ENCODE results near the gene CCNB3.

The CCNB3 gene

DNA sequence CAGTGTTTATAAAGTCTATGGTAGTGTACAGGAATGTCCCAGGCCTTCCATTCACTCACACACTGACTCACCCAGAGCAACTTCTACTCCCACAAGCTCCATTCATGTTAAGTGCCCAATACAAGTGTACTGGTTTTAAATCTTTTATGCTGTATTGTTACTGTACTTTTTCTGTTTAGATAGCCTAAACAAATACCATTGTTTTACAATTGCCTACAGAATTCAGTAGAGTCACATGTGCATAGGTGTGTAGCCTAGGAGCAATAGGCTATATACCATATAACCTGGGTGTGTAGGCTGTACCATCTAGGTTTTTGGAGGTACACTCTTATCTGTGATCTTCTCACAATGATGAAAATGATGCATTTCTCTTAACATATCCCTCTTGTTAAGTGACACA lies 139.4 kb downstream of the CCNB3 start:
- H3F3A ChIP-seq (ENCODE audit: insufficient read depth): no peaks in the 10 kb centered on the region
- no peaks in the 10 kb centered on the region for H3K36me3 ChIP-seq (ENCODE audit: low read length)
- H3K9me2 ChIP-seq (replicated peaks; ENCODE audit: insufficient read depth, low read length): no peaks in the 10 kb centered on the region
- no peaks in the 10 kb centered on the region for H4K20me1 ChIP-seq (ENCODE audit: low read depth, low read length)
- no peak for TF ChIP-seq EZH2phosphoT487 (conservative IDR thresholded peaks at IDR 0.05; ENCODE audit: low read length)
- no peaks in the 10 kb centered on the region for H3K27me3 ChIP-seq (ENCODE audit: low read length)
- no peak overlapping the region for H3K9ac ChIP-seq (ENCODE audit: low read length)
- no peak overlapping the region for H3K27ac ChIP-seq (ENCODE audit: low read depth, low read length)
- no peaks in the 10 kb centered on the region for H3K9me3 ChIP-seq (ENCODE audit: insufficient read depth, low read length)
- H3K4me2 ChIP-seq (ENCODE audit: low read depth, low read length, poor library complexity, severe bottlenecking): no peak overlapping the region
- H2AFZ ChIP-seq (ENCODE audit: low read depth, low read length, severe bottlenecking): no peak overlapping the region
- no peak overlapping the region for H3K4me3 ChIP-seq (ENCODE audit: insufficient read depth, low read length, poor library complexity, severe bottlenecking)
- H3K79me2 ChIP-seq (ENCODE audit: insufficient read depth, low read length): no peaks in the 10 kb centered on the region

DNA sequence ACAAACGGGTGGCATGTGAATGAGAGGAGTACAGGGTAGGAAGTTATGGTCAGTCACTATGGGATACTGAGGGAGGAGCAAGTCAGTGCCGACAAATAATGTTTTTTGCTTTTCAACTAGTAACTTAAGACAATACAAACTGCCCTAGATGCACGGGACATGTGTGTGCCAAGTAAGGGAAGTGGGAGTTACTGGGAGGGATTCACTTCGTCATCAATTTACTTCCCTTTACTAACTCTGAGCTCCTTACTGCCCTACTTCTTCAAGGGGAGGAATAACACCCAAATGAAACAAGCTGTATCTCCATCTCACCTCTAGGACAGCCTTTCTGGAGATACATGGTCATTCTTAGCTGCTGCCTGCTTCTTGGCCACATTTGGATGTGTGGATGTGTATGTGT lies 168.4 kb downstream of the CCNB3 start:
- Histone ChIP-seq H3K4me3 (ENCODE audit: insufficient read depth, low read length, poor library complexity, severe bottlenecking) (no peak overlapping the region), H3K27ac (ENCODE audit: low read depth, low read length) (no peak overlapping the region), H3F3A (ENCODE audit: insufficient read depth) (no peaks in the 10 kb centered on the region), H3K4me2 (ENCODE audit: low read depth, low read length, poor library complexity, severe bottlenecking) (no peak overlapping the region), H3K9me3 (ENCODE audit: insufficient read depth, low read length) (no peaks in the 10 kb centered on the region), H3K36me3 (ENCODE audit: low read length) (no peaks in the 10 kb centered on the region), H2AFZ (ENCODE audit: low read depth, low read length, severe bottlenecking) (no peak overlapping the region), H3K79me2 (ENCODE audit: insufficient read depth, low read length) (no peaks in the 10 kb centered on the region), H3K9ac (ENCODE audit: low read length) (no peak overlapping the region), H4K20me1 (ENCODE audit: low read depth, low read length) (no peaks in the 10 kb centered on the region), H3K9me2 (replicated peaks; ENCODE audit: insufficient read depth, low read length) (no peaks in the 10 kb centered on the region), H3K27me3 (ENCODE audit: low read length) (no peaks in the 10 kb centered on the region)
- no peak for TF ChIP-seq EZH2phosphoT487 (conservative IDR thresholded peaks at IDR 0.05; ENCODE audit: low read length)
- TF ChIP-seq, protein P1, sequence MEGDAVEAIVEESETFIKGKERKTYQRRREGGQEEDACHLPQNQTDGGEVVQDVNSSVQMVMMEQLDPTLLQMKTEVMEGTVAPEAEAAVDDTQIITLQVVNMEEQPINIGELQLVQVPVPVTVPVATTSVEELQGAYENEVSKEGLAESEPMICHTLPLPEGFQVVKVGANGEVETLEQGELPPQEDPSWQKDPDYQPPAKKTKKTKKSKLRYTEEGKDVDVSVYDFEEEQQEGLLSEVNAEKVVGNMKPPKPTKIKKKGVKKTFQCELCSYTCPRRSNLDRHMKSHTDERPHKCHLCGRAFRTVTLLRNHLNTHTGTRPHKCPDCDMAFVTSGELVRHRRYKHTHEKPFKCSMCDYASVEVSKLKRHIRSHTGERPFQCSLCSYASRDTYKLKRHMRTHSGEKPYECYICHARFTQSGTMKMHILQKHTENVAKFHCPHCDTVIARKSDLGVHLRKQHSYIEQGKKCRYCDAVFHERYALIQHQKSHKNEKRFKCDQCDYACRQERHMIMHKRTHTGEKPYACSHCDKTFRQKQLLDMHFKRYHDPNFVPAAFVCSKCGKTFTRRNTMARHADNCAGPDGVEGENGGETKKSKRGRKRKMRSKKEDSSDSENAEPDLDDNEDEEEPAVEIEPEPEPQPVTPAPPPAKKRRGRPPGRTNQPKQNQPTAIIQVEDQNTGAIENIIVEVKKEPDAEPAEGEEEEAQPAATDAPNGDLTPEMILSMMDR (IDR thresholded peaks at IDR 0.05; ENCODE audit: insufficient read depth, low read length, poor library complexity, severe bottlenecking): no peak

DNA sequence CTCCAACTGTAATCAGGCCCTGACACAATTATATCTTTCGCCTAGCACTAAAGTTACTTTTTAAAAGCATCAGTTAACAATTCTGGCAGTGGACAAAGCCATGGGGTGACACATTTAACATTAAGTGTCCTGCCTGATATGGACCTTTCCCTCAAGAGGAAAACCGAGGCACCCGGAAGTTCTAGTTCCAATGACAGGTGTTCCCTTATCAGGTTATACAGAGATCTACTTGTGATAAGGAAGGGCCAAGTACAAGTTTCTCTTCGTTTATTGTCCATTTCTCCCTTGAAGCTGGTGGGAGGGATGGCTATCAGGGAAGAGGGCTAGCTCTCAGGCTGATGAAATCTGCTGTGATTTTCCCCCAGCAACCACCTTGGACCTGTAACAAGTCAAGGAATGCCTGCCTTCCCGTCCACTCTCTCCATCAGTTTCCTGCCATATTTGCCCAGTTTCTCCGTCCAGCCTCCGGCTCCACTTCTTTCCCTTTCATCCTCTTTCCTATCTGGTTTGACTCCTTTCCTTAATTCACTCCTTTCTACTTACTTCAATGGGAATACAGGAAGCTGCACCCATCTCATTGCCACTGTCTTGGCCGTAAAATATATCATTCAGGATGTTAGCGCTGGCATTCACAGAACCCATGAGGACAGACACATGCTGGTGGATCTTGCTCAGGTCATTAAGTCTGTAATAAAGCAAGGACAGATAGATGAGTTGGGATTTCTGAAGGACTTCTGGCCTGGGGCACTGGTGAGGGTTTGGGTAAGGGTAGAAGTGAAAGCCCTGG lies 171.1 kb downstream of the CCNB3 start:
- H3K9me3 ChIP-seq (ENCODE audit: insufficient read depth, low read length): no peaks in the 10 kb centered on the region
- no peaks in the 10 kb centered on the region for H3F3A ChIP-seq (ENCODE audit: insufficient read depth)
- TF ChIP-seq EZH2phosphoT487 (conservative IDR thresholded peaks at IDR 0.05; ENCODE audit: low read length): no peak
- TF ChIP-seq, protein P1 (IDR thresholded peaks at IDR 0.05; ENCODE audit: insufficient read depth, low read length, poor library complexity, severe bottlenecking): no peak
- H3K4me3 ChIP-seq (ENCODE audit: insufficient read depth, low read length, poor library complexity, severe bottlenecking): no peak overlapping the region
- no peak overlapping the region for H2AFZ ChIP-seq (ENCODE audit: low read depth, low read length, severe bottlenecking)
- H3K4me2 ChIP-seq (ENCODE audit: low read depth, low read length, poor library complexity, severe bottlenecking): no peak overlapping the region
- no peaks in the 10 kb centered on the region for H3K27me3 ChIP-seq (ENCODE audit: low read length)
- H3K9me2 ChIP-seq (replicated peaks; ENCODE audit: insufficient read depth, low read length): no peaks in the 10 kb centered on the region
- H3K36me3 ChIP-seq (ENCODE audit: low read length): no peaks in the 10 kb centered on the region
- H3K27ac ChIP-seq (ENCODE audit: low read depth, low read length): no peak overlapping the region
- no peak overlapping the region for H3K9ac ChIP-seq (ENCODE audit: low read length)
- H4K20me1 ChIP-seq (ENCODE audit: low read depth, low read length): no peaks in the 10 kb centered on the region
- H3K79me2 ChIP-seq (ENCODE audit: insufficient read depth, low read length): no peaks in the 10 kb centered on the region

DNA sequence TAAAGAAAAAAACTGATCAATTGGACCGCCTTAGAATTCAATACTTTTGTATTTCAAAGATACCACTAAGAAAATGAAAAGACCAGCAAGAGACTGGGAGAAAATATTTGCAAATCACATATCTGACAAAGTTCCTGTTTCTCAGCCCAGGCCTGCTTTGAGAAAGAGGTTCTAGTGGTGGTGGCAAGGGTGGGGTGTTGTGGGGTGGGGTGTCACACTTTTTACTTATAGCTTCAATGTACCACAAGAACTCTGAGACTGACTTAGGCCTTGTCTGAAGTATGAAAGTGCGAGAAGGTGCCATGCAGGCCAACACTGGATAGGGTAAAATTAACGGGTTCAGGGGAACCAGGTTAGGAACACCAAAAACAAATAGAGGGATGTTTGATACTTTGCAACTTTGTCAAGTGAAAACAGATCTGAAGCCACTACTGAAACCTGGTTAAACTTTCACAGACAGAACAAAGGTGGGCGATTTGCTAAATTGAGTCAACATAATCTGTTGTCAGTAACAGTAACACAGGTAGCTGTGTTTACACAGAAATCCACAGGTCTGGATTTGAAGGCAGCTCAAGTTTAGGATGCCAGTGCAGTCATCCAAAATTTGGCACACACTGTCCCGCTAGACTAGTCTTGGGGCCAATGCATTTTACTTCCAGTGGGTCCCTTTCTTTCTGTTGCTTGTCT lies 177.3 kb downstream of the CCNB3 start:
- H3K27ac ChIP-seq (ENCODE audit: low read depth, low read length): no peak overlapping the region
- no peak overlapping the region for H2AFZ ChIP-seq (ENCODE audit: low read depth, low read length, severe bottlenecking)
- H4K20me1 ChIP-seq (ENCODE audit: low read depth, low read length): no peaks in the 10 kb centered on the region
- H3K9me3 ChIP-seq (ENCODE audit: insufficient read depth, low read length): no peaks in the 10 kb centered on the region
- H3K4me2 ChIP-seq (ENCODE audit: low read depth, low read length, poor library complexity, severe bottlenecking): no peak overlapping the region
- no peak for TF ChIP-seq EZH2phosphoT487 (conservative IDR thresholded peaks at IDR 0.05; ENCODE audit: low read length)
- TF ChIP-seq, protein P1 (IDR thresholded peaks at IDR 0.05; ENCODE audit: insufficient read depth, low read length, poor library complexity, severe bottlenecking): no peak
- no peaks in the 10 kb centered on the region for H3K79me2 ChIP-seq (ENCODE audit: insufficient read depth, low read length)
- no peak overlapping the region for H3K9ac ChIP-seq (ENCODE audit: low read length)
- no peaks in the 10 kb centered on the region for H3K36me3 ChIP-seq (ENCODE audit: low read length)
- no peaks in the 10 kb centered on the region for H3F3A ChIP-seq (ENCODE audit: insufficient read depth)
- H3K9me2 ChIP-seq (replicated peaks; ENCODE audit: insufficient read depth, low read length): no peaks in the 10 kb centered on the region
- no peak overlapping the region for H3K4me3 ChIP-seq (ENCODE audit: insufficient read depth, low read length, poor library complexity, severe bottlenecking)
- no peaks in the 10 kb centered on the region for H3K27me3 ChIP-seq (ENCODE audit: low read length)

All from SU-DHL-6 (cell line).